D721Med (cell line): Measurements from ENCODE around the gene NANOS1.

Experiments
- DNase-seq: peaks from one replicate; pipeline ENCODE4 v3.0.0; 2011; ENCODE audit warnings: low spot score; ENCODE audit not compliant: insufficient read length
- FAIRE-seq: peaks from 2 replicates; lab custom pipeline; 2011; peaks lifted over from hg19 to GRCh38; lab: Jason Lieb, UNC
- TF ChIP-seq, protein P1 (sequence below): IDR thresholded peaks from 2 replicates; pipeline ENCODE4 v1.5.1; 2012; ENCODE audit warnings: mild to moderate bottlenecking, control low read depth; ENCODE audit not compliant: insufficient read depth; ENCODE audit errors: missing control alignments

Gene NANOS1, protein sequence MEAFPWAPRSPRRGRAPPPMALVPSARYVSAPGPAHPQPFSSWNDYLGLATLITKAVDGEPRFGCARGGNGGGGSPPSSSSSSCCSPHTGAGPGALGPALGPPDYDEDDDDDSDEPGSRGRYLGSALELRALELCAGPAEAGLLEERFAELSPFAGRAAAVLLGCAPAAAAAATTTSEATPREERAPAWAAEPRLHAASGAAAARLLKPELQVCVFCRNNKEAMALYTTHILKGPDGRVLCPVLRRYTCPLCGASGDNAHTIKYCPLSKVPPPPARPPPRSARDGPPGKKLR

DNA sequence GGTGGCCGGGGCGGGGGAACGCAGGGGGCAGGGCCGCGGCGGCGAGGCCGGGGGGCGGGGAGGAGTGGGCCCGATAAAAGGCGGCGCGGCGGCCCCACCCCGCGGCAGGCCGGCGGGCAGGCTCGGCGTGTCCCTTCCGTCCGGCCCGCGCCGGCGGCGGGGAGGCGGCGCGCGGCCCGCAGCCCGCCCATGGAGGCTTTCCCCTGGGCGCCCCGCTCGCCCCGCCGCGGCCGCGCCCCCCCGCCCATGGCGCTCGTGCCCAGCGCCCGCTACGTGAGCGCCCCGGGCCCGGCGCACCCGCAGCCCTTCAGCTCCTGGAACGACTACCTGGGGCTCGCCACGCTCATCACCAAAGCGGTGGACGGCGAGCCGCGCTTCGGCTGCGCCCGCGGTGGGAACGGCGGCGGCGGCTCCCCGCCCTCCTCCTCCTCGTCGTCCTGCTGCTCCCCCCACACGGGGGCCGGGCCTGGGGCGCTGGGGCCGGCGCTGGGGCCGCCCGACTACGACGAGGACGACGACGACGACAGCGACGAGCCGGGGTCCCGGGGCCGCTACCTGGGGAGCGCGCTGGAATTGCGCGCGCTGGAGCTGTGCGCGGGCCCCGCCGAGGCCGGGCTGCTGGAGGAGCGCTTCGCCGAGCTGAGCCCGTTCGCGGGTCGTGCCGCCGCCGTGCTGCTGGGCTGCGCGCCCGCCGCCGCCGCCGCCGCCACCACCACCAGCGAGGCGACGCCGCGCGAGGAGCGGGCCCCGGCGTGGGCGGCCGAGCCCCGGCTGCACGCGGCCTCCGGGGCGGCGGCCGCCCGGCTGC is at the start of gene NANOS1:
Gene NANOS1 (plus strand): TSS at position 102 of the 808 bp plus-strand sequence. CDS start 88 bp downstream, at position 190.
- DNase-seq (no peak), FAIRE-seq (no peak)
- TF ChIP-seq, protein P1, sequence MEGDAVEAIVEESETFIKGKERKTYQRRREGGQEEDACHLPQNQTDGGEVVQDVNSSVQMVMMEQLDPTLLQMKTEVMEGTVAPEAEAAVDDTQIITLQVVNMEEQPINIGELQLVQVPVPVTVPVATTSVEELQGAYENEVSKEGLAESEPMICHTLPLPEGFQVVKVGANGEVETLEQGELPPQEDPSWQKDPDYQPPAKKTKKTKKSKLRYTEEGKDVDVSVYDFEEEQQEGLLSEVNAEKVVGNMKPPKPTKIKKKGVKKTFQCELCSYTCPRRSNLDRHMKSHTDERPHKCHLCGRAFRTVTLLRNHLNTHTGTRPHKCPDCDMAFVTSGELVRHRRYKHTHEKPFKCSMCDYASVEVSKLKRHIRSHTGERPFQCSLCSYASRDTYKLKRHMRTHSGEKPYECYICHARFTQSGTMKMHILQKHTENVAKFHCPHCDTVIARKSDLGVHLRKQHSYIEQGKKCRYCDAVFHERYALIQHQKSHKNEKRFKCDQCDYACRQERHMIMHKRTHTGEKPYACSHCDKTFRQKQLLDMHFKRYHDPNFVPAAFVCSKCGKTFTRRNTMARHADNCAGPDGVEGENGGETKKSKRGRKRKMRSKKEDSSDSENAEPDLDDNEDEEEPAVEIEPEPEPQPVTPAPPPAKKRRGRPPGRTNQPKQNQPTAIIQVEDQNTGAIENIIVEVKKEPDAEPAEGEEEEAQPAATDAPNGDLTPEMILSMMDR: no peak

DNA sequence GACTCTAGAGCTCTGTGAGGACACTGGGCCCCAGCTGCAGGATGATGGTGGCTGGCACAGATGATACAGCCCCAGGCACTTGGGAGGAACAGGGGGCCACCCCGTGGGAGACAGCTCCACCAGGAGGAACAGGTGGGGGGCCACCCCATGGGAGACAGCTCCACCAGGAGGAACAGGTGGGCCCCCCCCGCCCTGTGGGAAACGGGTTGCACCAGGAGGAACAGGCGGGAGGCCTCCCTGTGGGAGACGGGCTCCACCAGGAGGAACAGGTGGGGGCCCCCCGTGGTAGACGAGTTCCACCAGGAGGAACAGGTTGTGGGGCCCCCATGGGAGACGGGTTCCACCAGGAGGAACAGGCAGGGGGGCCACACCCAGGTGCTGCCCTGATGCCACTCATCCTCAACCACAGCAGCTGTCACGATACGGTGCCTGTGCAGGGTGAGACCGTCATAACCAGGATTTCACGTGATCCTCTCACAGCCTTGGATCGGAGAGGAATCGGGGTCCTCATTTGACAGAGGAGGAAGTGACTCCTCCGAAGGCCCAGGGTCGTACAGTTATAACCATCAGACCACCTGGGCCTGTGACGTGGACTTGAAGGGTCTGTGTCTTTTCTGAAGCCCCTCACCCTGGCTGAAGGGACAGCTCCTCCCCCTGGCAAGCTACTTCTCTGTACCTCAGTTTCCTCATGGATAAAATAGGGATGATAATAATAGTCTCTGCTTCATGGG is 49.2 kb upstream of the NANOS1 start:
- TF ChIP-seq, protein P1: no peak
- FAIRE-seq: no peak
- no peak for DNase-seq

DNA sequence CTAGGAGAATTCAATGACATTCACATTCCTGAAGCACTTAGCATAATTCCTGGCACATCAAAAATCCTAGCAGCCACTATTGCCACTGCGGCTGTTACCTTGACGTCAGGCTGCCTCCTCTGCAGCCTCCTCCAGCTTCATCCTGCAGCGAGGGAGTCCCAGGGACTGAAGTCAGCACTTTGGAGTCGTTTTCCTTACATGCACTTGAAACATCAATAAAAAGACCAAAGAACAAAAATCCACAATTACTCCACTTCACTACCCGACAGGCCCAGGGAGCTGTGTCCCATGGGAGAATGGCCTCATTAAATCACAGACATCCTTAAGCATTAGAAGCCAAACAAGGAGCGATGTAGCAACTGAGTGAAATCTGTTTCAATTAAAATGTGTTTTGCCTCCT is 48.6 kb upstream of the NANOS1 start:
- FAIRE-seq (no peak), DNase-seq (no peak)
- TF ChIP-seq, protein P1: no peak

DNA sequence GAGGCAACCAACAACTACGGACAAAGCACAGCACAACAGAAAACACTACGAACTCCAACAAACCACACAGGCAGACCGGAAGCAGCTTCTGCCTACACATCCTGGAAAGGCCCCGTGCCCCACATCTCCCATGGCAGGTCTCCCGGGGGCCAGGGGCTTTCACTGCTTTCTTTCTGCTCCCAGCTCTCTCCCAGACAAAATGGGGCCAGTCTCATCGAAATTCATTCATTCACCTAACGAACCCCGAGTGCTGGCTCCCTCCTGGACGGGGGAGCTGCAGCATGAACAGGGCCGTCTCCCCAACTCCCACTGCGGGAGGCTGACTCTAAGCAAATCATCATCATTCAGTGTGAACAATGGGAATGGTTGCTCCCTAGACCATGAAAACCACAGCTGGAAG is 47.6 kb upstream of the NANOS1 start:
- no peak for DNase-seq

DNA sequence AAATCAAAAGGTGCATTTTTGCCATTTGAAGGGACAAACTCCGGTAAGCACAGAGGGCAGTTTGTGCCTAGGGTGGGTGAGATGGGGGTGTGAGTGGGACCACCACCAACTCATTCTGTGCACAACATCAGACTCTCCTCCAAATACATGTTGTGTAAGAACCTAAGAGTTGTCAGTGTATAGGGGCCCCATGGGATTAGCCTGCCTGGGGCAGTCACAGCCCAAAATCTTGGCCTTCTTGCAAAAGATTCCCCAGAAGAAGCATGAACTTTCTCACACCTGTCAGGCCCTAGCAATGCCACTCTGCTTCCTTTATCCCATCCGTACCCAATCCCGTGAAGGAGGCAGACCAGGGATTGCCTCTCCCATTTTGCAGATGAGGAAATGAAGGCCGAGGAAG is 47.1 kb upstream of the NANOS1 start:
- FAIRE-seq: no peak
- no peak for DNase-seq
- TF ChIP-seq, protein P1: no peak

More for the DNA sequence above, 47.6 kb upstream of the NANOS1 start:
- TF ChIP-seq, protein P1: no peak
- FAIRE-seq: no peak

DNA sequence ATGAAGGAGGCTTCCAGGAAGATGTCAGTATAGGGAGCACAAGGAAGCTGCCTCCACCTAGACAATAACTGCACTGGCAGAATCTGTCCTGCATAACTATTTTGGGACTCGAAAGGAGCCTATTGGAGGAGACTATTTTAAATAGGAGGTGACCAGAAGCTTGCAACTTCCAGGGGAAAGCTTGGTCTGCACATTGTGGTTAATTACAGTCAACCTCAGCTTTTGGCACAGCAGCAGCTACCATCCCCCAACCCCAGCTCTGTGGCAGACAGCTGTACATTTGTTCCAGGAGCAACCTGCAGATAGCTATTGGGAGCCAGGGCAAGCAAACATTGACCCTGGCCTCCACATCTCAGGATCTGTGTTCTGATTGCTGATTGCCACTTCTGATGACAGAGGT is 46.3 kb upstream of the NANOS1 start:
- FAIRE-seq (no peak), DNase-seq (no peak)
- TF ChIP-seq, protein P1: no peak
